ENCODE results near the gene ACTN1.

The ACTN1 gene

GRCh38 chr14:68926236-68926635, 52.9 kb downstream of the ACTN1 start:
- in situ Hi-C loops (cut with MboI; ENCODE audit: low sequenced_read_pairs, unreplicated experiment): no loop called here
- DNase-seq (ENCODE audit: low spot score): no peak
- TF ChIP-seq, protein P1, sequence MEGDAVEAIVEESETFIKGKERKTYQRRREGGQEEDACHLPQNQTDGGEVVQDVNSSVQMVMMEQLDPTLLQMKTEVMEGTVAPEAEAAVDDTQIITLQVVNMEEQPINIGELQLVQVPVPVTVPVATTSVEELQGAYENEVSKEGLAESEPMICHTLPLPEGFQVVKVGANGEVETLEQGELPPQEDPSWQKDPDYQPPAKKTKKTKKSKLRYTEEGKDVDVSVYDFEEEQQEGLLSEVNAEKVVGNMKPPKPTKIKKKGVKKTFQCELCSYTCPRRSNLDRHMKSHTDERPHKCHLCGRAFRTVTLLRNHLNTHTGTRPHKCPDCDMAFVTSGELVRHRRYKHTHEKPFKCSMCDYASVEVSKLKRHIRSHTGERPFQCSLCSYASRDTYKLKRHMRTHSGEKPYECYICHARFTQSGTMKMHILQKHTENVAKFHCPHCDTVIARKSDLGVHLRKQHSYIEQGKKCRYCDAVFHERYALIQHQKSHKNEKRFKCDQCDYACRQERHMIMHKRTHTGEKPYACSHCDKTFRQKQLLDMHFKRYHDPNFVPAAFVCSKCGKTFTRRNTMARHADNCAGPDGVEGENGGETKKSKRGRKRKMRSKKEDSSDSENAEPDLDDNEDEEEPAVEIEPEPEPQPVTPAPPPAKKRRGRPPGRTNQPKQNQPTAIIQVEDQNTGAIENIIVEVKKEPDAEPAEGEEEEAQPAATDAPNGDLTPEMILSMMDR (IDR thresholded peaks at IDR 0.05; ENCODE audit: borderline replicate concordance, control extremely low read depth, extremely low read depth, insufficient read depth, missing control alignments): no peak

GRCh38 chr14:68925373-68925772, 53.7 kb downstream of the ACTN1 start:
- in situ Hi-C loops (cut with MboI; ENCODE audit: low sequenced_read_pairs, unreplicated experiment): no loop called here
- TF ChIP-seq, protein P1 (IDR thresholded peaks at IDR 0.05; ENCODE audit: borderline replicate concordance, control extremely low read depth, extremely low read depth, insufficient read depth, missing control alignments): no peak
- no peak for DNase-seq (ENCODE audit: low spot score)

DNA sequence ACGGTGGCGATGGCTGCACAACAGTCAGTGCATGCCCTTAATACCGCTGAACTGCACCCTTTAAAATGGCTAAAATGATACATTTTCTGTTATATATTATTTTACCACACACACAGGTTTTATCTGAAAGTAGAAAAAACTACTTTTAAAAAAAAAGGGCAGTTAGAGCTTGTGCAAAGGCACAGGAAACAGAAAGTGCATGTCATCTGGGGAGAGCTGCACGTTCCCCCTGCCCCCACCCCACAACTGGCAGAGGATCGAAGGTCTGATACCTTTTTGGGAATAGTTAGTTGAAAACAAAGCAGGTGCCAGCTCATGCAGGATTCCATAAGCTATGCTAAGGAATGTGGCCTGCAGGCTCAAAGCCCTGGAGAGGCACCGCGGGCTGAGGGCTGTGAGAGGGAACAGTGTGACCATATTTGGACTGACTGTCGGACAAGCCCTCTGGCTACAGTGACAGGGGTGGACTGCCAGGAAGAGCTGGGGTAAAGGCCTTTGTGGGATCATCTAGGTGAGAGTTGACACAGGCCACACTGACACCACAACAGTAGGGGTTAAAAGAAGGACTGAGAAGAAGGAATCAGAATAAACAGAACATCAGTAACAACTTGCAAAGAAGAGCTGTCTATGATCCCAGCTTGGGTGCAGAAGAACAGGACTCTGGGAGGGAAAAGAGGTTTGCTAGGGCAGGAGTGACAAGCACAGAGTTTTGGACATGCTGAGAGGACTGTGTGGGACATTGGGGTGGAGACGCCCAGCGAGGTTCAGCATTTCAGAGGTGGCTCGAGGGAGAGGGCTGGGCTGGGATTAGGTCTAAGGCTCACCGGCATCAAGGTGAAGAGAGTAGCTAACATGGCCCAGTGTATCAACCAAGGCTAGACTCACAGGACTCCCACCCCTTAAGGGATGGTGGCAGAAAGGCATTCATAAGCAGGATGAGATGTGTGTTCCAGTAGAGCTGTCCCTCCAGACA, 54.6 kb downstream of the ACTN1 start:
- TF ChIP-seq, protein P1 (IDR thresholded peaks at IDR 0.05; ENCODE audit: borderline replicate concordance, control extremely low read depth, extremely low read depth, insufficient read depth, missing control alignments): no peak
- no peak for DNase-seq (ENCODE audit: low spot score)
- in situ Hi-C loops (cut with MboI; ENCODE audit: low sequenced_read_pairs, unreplicated experiment): no loop called here

GRCh38 chr14:68922886-68923285, 56.2 kb downstream of the ACTN1 start:
- TF ChIP-seq, protein P1 (IDR thresholded peaks at IDR 0.05; ENCODE audit: borderline replicate concordance, control extremely low read depth, extremely low read depth, insufficient read depth, missing control alignments): no peak
- no peak for DNase-seq (ENCODE audit: low spot score)
- in situ Hi-C loops (cut with MboI; ENCODE audit: low sequenced_read_pairs, unreplicated experiment): no loop called here

DNA sequence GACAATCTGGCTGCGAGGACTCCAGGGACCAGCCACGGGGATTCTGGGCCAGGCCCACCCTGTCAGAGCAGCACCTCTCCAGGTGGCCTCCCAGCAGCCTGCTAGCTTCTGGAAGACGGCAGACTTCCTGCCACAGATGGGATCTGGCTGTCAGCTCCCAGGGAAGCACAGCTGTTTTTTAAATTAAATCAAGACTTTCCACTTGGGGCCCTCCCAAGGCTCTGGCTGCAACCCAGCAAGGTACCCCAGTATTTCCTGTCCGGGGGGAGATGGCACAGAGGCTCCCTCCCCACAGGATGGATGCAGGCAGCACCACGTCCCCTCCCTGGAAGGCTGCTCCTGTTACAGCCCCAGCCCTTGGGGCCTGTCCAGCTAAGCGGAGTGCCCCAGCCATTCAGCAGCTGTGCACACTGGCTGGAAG, 56.9 kb downstream of the ACTN1 start:
- no peak for DNase-seq (ENCODE audit: low spot score)
- in situ Hi-C loops (cut with MboI; ENCODE audit: low sequenced_read_pairs, unreplicated experiment): no loop called here
- TF ChIP-seq, protein P1 (IDR thresholded peaks at IDR 0.05; ENCODE audit: borderline replicate concordance, control extremely low read depth, extremely low read depth, insufficient read depth, missing control alignments): no peak

GRCh38 chr14:68921666-68922065, 57.4 kb downstream of the ACTN1 start:
- in situ Hi-C loops (cut with MboI; ENCODE audit: low sequenced_read_pairs, unreplicated experiment): no loop called here
- TF ChIP-seq, protein P1 (IDR thresholded peaks at IDR 0.05; ENCODE audit: borderline replicate concordance, control extremely low read depth, extremely low read depth, insufficient read depth, missing control alignments): no peak
- no peak for DNase-seq (ENCODE audit: low spot score)

Measured in GM13976 (cell line).